AG10803 (cell line): ENCODE data around the gene CDK14.
A peak's percentile ranks its signal among the peaks of the same experiment; 100 is the strongest.

Experiments
- DNase-seq: peaks from one replicate; pipeline ENCODE4 v3.0.0; 2010; ENCODE audit warnings: low read depth
- H3K4me3 ChIP-seq: 2 replicates; pipeline ENCODE4 v1.5.1; 2011; ENCODE audit warnings: mild to moderate bottlenecking, low read length, control low read depth
- TF ChIP-seq, protein P1 (sequence below): conservative IDR thresholded peaks from 2 replicates; pipeline ENCODE4 v1.5.1; 2011; ENCODE audit warnings: mild to moderate bottlenecking, low read length, control low read depth, inconsistent platforms

Gene CDK14

DNA sequence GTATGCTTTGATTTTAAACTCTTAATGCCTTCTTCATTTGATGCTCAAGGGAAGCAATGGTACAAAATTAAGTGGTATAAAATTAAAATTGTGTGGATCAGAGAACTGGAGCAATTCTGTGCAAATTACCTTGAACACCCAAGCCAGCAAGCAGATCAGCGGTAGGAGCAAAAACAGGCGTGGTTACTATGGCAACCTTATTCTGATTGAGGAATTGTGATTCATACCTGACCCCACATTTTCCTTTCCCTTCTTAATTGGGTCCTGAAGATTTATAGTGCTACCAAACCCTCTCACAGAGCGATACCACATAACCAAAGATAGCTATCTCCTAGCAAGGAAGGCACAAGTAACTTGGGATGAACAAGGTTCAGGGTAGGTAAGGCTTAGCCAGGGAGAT is 595.6 kb downstream of the CDK14 start:
- TF ChIP-seq, protein P1, sequence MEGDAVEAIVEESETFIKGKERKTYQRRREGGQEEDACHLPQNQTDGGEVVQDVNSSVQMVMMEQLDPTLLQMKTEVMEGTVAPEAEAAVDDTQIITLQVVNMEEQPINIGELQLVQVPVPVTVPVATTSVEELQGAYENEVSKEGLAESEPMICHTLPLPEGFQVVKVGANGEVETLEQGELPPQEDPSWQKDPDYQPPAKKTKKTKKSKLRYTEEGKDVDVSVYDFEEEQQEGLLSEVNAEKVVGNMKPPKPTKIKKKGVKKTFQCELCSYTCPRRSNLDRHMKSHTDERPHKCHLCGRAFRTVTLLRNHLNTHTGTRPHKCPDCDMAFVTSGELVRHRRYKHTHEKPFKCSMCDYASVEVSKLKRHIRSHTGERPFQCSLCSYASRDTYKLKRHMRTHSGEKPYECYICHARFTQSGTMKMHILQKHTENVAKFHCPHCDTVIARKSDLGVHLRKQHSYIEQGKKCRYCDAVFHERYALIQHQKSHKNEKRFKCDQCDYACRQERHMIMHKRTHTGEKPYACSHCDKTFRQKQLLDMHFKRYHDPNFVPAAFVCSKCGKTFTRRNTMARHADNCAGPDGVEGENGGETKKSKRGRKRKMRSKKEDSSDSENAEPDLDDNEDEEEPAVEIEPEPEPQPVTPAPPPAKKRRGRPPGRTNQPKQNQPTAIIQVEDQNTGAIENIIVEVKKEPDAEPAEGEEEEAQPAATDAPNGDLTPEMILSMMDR: no peak
- no peak for DNase-seq
- no peak overlapping the region for H3K4me3 ChIP-seq

DNA sequence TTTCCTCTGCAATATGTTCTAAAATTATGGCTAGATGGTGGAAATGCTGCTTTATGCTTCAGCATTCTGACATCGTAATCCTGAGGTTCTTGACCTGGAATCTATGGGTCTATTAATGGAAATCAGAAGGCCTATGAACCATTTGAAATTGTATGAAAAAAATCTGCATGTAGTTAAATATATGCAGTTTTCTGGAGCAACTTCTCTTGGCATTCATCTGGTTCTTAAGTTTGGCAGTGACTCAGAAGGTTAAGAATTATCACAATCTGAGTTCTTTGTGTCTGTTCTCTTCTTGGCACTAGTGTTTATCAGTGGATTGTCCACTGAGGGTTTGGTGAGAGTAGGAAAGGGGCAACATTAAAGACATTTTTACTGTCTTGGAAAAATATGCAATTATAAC is 597.0 kb downstream of the CDK14 start:
- TF ChIP-seq, protein P1: no peak
- peak; percentile 58 for DNase-seq
- H3K4me3 ChIP-seq: no peak overlapping the region

DNA sequence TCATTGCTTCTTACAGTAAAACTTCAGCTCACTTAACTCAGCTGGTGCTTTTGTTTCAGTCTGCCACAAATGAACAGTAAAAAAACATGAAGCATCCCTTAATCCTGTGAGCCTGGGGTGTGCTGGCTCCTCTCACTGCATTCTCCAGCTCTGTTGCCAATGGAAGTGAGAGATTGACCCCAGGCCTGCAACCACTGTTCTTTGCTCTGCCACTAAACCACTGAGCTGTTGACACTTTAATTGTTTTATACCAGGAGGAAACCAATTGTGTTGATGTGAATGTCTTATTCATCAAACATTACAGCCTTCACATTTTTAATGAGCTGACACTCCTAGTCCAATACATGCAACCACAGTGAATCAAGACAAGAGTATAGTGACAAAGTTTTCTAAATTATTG is 598.7 kb downstream of the CDK14 start:
- DNase-seq: peak; percentile 79
- TF ChIP-seq, protein P1: no peak
- H3K4me3 ChIP-seq: no peak overlapping the region

DNA sequence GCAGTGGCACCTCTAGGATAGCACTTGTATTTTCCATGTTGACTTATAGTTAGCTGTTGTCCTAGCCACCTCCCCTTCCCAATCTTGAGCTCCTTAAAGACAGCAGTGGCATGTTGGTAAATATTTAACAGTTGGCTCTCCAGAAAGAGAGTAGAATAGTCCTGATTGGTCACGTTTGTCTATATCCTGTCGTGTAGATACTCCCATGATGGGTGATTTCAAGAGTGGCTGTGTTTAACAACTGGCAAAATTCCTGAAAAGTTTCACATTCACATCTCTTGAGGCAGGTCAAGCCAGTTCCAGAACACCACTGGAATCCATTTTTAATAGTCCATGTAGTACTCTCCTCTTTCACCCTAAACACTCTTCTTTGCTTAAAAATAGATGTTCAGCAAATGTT is 599.9 kb downstream of the CDK14 start:
- H3K4me3 ChIP-seq: no peak overlapping the region
- TF ChIP-seq, protein P1: no peak
- no peak for DNase-seq

DNA sequence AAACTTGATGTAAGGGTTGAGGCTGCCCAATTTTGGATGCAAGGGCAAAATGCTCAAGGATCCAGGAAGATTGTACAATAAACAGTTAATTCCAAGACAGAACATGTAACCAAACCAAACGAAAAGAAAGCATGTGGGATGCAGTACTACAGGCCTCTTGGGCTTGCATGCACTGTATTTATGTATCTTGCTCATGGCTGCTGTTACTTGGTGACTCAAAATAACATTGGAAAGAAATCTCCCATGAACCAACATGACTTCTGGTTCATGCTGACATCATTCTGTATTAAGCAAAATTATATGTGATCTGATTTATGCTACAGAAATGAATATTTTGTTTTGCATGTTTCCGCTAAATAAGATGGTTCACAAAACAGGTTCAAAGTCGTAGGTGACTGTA is 602.2 kb downstream of the CDK14 start:
- TF ChIP-seq, protein P1: no peak
- no peak overlapping the region for H3K4me3 ChIP-seq
- no peak for DNase-seq

DNA sequence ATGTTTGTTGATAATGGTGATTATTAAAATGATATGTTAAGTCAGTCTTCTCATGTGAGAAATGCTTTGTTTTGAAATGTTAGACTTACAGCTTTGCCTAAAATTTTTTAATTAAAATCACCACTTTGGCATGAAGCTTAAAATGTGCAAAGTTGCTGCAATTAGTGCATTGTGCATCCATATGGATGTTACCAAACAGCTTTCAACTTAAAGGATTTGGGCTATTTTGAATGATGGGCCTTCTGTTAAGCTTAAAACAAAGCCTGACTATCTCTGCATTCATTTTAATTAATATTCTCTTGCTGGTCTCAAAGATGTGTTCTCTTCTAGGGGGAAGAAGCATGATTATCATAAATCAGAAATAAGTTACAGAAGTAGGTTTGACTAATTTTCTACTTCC is 603.5 kb downstream of the CDK14 start:
- no peak overlapping the region for H3K4me3 ChIP-seq
- DNase-seq: no peak
- TF ChIP-seq, protein P1: no peak

DNA sequence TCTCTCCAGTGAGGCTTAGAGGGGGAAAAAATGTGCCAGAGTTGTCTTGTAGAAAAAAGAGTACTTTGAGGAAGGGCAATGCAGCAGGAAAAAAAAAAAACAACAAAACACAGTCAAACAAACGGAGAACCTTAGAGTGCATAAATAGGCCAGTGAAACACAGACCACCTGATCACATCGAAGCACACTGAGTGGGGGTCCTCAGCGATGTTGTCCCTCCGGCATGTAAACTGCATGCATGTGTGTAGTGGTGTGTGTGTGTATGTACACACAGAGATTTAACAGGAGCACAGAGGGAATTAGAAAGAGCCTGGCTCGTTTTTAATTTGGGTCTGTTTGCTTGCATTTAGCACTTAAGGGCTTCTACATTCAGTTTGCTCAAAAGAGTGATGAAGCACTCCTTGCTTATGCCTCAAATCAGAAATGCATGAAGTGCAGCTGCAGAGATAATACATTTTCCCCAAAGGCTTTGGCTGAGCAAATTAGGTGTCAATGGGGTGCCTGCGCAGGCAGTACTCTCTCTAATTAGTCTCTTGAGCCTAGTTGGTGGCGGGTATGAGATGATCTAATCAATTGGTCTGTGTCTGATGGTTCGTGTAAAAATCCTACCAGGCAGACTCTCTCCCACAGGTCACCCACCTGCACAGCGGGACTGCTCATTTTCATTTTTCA is 605.5 kb downstream of the CDK14 start:
- H3K4me3 ChIP-seq: no peak overlapping the region
- DNase-seq: no peak
- TF ChIP-seq, protein P1: no peak
